CD14-positive monocyte (primary cell): ENCODE results near the gene CREB3L1. TPM values are rescaled to one million over a fixed set of nuclear protein-coding genes. Genes with fewer than 3 reads are reported as not detected.

Experiments
- DNase-seq, 3 donors: peaks; one replicate each; pipeline ENCODE4 v3.0.0-alpha.2; 2011 to 2022
- H2AFZ ChIP-seq: 2 replicates; pipeline ENCODE4 v1.6.0; 2012; ENCODE audit warnings: mild to moderate bottlenecking, low read depth, low read length, inconsistent platforms; ENCODE audit not compliant: insufficient read depth, poor library complexity, severe bottlenecking
- H3K27ac ChIP-seq, 2 donors: 1 replicate in 1 of 2; 2 replicates in 1 of 2; pipeline ENCODE4 v1.5.1; 2012 to 2013; ENCODE audit warnings: low read length in 2 of 2, control low read depth in 1 of 2, inconsistent platforms in 1 of 2, low read depth in 1 of 2, mild to moderate bottlenecking in 1 of 2
- H3K27me3 ChIP-seq, 2 donors: one replicate each; pipeline versions ENCODE4 v1.6.0 to v1.6.1; 2011 to 2013; ENCODE audit warnings: low read length in 2 of 2; ENCODE audit not compliant: control insufficient read depth in 2 of 2, insufficient read depth in 2 of 2
- H3K36me3 ChIP-seq, 2 donors: replicated peaks in 1 of 2; 1 replicate in 1 of 2; 2 replicates in 1 of 2; pipeline versions ENCODE4 v1.5.1 to v1.6.1; 2012 to 2013; ENCODE audit warnings: low read length in 2 of 2, control low read depth in 1 of 2, inconsistent platforms in 1 of 2, mild to moderate bottlenecking in 1 of 2; ENCODE audit not compliant: insufficient read depth in 2 of 2, control insufficient read depth in 1 of 2
- H3K4me1 ChIP-seq, 2 donors: 1 replicate in 1 of 2; 2 replicates in 1 of 2; pipeline versions ENCODE4 v1.5.1 to v1.6.1; 2012 to 2013; ENCODE audit warnings: low read length in 2 of 2, control low read depth in 1 of 2, inconsistent platforms in 1 of 2, mild to moderate bottlenecking in 1 of 2, moderate library complexity in 1 of 2; ENCODE audit not compliant: insufficient read depth in 2 of 2, control insufficient read depth in 1 of 2
- H3K4me2 ChIP-seq: replicated peaks from 2 replicates; pipeline ENCODE3; 2012; ENCODE audit warnings: low read length, moderate library complexity, mild to moderate bottlenecking; ENCODE audit not compliant: poor library complexity, severe bottlenecking; ENCODE audit errors: extremely low read depth
- H3K4me3 ChIP-seq, 3 experiments: fragments of 200-600 bp in 1 of 3; sonication (generic) in 1 of 3; replicated peaks in 1 of 3; 1 replicate in 2 of 3; 2 replicates in 1 of 3; pipeline ENCODE4 v1.5.1; 2011 to 2013; ENCODE audit warnings: low read length in 3 of 3, mild to moderate bottlenecking in 3 of 3, control low read depth in 2 of 3, low read depth in 2 of 3, inconsistent platforms in 1 of 3, moderate library complexity in 1 of 3
- H3K79me2 ChIP-seq: 2 replicates; pipeline ENCODE4 v1.6.0; 2012; ENCODE audit warnings: mild to moderate bottlenecking, control low read depth, inconsistent platforms, low read length, moderate library complexity; ENCODE audit not compliant: insufficient read depth
- H3K9ac ChIP-seq: 2 replicates; pipeline ENCODE4 v1.6.0; 2017; ENCODE audit warnings: low read length, mild to moderate bottlenecking; ENCODE audit not compliant: insufficient read depth, poor library complexity, severe bottlenecking
- H3K9me3 ChIP-seq, 2 donors: replicated peaks in 1 of 2; 1 replicate in 1 of 2; 2 replicates in 1 of 2; pipeline versions ENCODE4 v1.5.1 to v1.6.1; 2012 to 2013; ENCODE audit warnings: low read length in 2 of 2, control low read depth in 1 of 2; ENCODE audit not compliant: control insufficient read depth in 1 of 2, insufficient read depth in 1 of 2
- H4K20me1 ChIP-seq: 2 replicates; pipeline ENCODE4 v1.6.0; 2012; ENCODE audit warnings: mild to moderate bottlenecking, low read length, control low read depth, moderate library complexity; ENCODE audit not compliant: insufficient read depth
- H3K27ac Mint-ChIP-seq, 7 donors: one replicate each; pipeline ENCODE4 v1.8.0; 2020; ENCODE audit warnings: mild to moderate bottlenecking in 7 of 7, mixed read lengths in 7 of 7, moderate library complexity in 6 of 7, inconsistent platforms in 2 of 7
- H3K27me3 Mint-ChIP-seq, 3 donors: one replicate each; pipeline ENCODE4 v1.8.0; 2021 to 2022; ENCODE audit warnings: low read depth in 3 of 3, mild to moderate bottlenecking in 3 of 3, mixed read lengths in 3 of 3, moderate library complexity in 3 of 3, inconsistent platforms in 1 of 3
- H3K36me3 Mint-ChIP-seq, 2 donors: one replicate each; pipeline ENCODE4 v1.8.0; 2020; ENCODE audit warnings: mixed read lengths in 2 of 2, inconsistent platforms in 1 of 2, mild to moderate bottlenecking in 1 of 2
- H3K4me1 Mint-ChIP-seq: one replicate; pipeline ENCODE4 v1.8.0; 2020; ENCODE audit warnings: mild to moderate bottlenecking, mixed read lengths
- H3K4me3 Mint-ChIP-seq, 2 donors: one replicate each; pipeline ENCODE4 v1.8.0; 2020; ENCODE audit warnings: mild to moderate bottlenecking in 2 of 2, mixed read lengths in 2 of 2, moderate library complexity in 1 of 2
- H3K9me3 Mint-ChIP-seq, 7 donors: one replicate each; pipeline ENCODE4 v1.8.0; 2020 to 2022; ENCODE audit warnings: mixed read lengths in 7 of 7, mild to moderate bottlenecking in 6 of 7, moderate library complexity in 6 of 7, inconsistent platforms in 2 of 7
- CTCF ChIP-seq: fragments of 200-600 bp; IDR thresholded peaks from one replicate; pipeline ENCODE4 v1.8.0; 2022; ENCODE audit warnings: antibody characterized with exemption, mild to moderate bottlenecking
- WGBS: methylation state at CpG from one replicate; pipeline ENCODE4 v1.1.5; 2013; ENCODE audit warnings: missing lambda C conversion rate; ENCODE audit not compliant: insufficient coverage; 5-methylcytosine and 5-hydroxymethylcytosine counted together
- intact Hi-C, 2 donors: fragments of 100-400 bp; cut with micrococcal nuclease; formaldehyde crosslinking; loops; one replicate each; pipeline versions ENCODE4 v1.15.0 to v1.15.1; 2023
- polyA plus RNA-seq, 3 donors: library from polyadenylated mRNA; depleted of rRNA in 1 of 3; unstranded in 2 of 3; stranded (reverse) in 1 of 3; fragments of 300-500 nt in 2 of 3; fragments of >200 nt in 1 of 3; fragmentation: Illumina TruSeq in 2 of 3; gene quantifications; 1 replicate in 2 of 3; 2 replicates in 1 of 3; pipeline ENCODE4 v1.2.3, GENCODE V29; 2012 to 2021

Gene CREB3L1
- polyA plus RNA-seq, 3 donors, result not detected

GRCh38 chr11:46247659-46248058, 29.8 kb upstream of the CREB3L1 start:
- Histone ChIP-seq H2AFZ (no peak overlapping the region), H3K9me3 (no peaks in the 10 kb centered on the region), H3K9ac (no peak overlapping the region), H3K79me2 (no peaks in the 10 kb centered on the region), H4K20me1 (no peaks in the 10 kb centered on the region), H3K4me1 (peaks cover 9 to 11% of the 10 kb centered on the region in 2 donors), H3K27ac (no peak overlapping the region), H3K36me3 (no peaks in the 10 kb centered on the region), H3K27me3 (no peaks in the 10 kb centered on the region), H3K4me2 (no peak overlapping the region), H3K4me3 (no peak overlapping the region)
- DNase-seq, result no peak
- Mint-ChIP-seq H3K27ac (no peak overlapping the region), H3K27me3 (peaks cover 3 to 5% (median 5%) of the 10 kb centered on the region in 3 donors), H3K4me1 (peaks cover 19% of the 10 kb centered on the region), H3K9me3 (no peaks in the 10 kb centered on the region), H3K4me3 (no peak overlapping the region), H3K36me3 (no peaks in the 10 kb centered on the region)
- intact Hi-C loops, result no loop called here
- TF ChIP-seq CTCF, result no peak
- 71% methylated on average over 4 of the region's 4 CpGs for WGBS

GRCh38 chr11:46248289-46249102, 29.0 kb upstream of the CREB3L1 start:
- Mint-ChIP-seq H3K27ac (peak overlapping the region in 1 of 7 donors; percentile 2), H3K4me1 (peaks cover 12% of the 10 kb centered on the region), H3K27me3 (peaks cover 3 to 5% (median 5%) of the 10 kb centered on the region in 3 donors), H3K9me3 (no peaks in the 10 kb centered on the region), H3K4me3 (no peak overlapping the region), H3K36me3 (no peaks in the 10 kb centered on the region)
- TF ChIP-seq CTCF, result no peak
- peak in 1 of 3 donors; percentile 18 for DNase-seq
- Histone ChIP-seq H3K27ac (no peak overlapping the region), H3K4me1 (peaks cover 3% of the 10 kb centered on the region in 2 donors), H3K9ac (no peak overlapping the region), H3K36me3 (no peaks in the 10 kb centered on the region), H3K27me3 (no peaks in the 10 kb centered on the region), H3K4me2 (no peak overlapping the region), H3K4me3 (no peak overlapping the region), H3K9me3 (no peaks in the 10 kb centered on the region), H2AFZ (no peak overlapping the region), H3K79me2 (no peaks in the 10 kb centered on the region), H4K20me1 (no peaks in the 10 kb centered on the region)
- WGBS, result 87% methylated on average over 17 of the region's 19 CpGs
- intact Hi-C loops, result no loop called here
